Skin epidermis (tissue), 12 donors: ENCODE measurements around the gene ADGRF5.

Experiments
- H3K27ac ChIP-seq, 21 experiments: fragments of 200-600 bp; sonication (generic) in 11 of 21; one replicate each; pipeline ENCODE4 v1.5.0; 2020; ENCODE audit warnings: mild to moderate bottlenecking in 3 of 21, inconsistent platforms in 2 of 21, moderate library complexity in 2 of 21
- H3K4me3 ChIP-seq, 7 experiments: fragments of 200-600 bp; sonication (generic) in 2 of 7; one replicate each; pipeline ENCODE4 v1.5.0; 2020; ENCODE audit warnings: inconsistent platforms in 2 of 7, mild to moderate bottlenecking in 2 of 7, moderate library complexity in 1 of 7

Gene ADGRF5

DNA sequence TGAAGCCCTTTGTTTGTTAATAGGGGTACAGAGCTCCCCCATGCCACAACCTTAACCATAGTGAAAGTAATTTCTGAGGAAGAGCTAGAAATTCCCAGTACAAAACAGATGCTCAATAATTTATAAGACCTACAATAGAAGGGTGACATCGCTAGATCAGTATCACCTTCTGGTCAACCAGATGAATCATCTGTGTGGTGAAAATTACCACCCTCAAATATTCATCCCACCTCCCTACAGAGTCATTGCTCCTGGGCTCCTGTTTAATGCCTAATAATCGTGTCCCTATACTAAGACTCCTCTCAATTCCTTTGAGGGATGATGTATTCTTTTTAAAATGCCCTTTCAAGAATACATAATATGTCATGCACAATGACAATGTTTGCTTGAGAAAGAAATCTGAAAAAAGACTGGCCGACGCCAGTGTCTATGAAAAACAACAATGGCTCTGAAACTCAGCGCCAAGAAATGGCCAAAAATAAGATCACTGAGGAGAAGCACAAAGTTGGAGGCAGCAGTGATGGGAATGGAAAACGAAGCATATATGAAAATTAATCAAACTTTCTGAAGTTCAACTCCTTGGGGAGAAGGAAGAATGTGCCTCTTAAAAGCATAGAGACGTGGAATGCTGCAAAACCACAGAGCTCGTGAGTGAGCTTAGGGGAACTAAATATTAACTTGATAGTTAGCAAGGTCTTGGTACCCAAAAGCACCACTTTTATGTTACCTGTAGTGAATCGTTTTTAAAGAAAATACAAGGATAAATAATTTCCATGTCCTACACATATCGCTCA is 11.0 kb upstream of the ADGRF5 start:
- no peak overlapping the region for H3K4me3 ChIP-seq

DNA sequence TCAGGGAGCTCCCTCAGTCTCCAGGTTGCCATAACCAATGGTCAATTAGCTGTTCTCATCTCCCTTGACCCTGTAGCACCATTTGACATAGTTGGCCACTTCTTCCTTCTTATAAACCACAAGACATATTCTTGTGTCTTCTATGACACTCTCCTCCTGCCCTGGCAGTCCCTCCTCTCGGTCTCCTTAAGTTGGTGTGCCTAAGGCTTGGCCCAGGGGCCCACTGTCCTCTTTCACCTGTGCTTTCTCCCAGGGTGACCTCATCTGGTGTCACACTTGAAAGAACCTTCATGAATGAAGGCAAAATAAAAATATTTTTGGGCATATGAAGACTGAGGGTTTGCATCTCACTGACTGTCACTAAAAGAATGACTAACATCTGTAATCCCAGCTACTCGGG is 9.7 kb upstream of the ADGRF5 start:
- H3K27ac ChIP-seq, result no peak overlapping the region
- H3K4me3 ChIP-seq, result no peak overlapping the region

More for the DNA sequence above, 11.0 kb upstream of the ADGRF5 start:
- peak overlapping the region in 2 of 21 experiments; percentile 21 to 55 for H3K27ac ChIP-seq

DNA sequence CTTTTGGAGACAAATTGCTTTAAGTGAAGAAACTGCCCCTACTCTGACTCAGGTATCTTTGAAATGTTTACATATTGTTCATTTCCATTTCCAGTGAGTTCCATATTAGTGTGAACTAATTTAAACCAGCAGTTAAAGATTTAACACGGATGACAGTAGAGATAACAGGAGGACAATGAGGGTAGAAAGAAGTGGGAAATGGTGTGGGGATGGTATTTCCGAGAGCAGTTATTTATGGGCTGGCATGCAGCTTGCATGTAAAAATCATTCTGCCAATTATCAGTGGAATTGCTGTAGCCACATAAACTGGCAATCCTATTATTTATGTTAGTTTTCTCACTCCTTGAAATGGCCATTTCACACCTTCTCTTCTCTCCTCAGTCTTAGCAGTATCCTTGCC is 8.6 kb upstream of the ADGRF5 start:
- no peak overlapping the region for H3K27ac ChIP-seq
- H3K4me3 ChIP-seq, result no peak overlapping the region

DNA sequence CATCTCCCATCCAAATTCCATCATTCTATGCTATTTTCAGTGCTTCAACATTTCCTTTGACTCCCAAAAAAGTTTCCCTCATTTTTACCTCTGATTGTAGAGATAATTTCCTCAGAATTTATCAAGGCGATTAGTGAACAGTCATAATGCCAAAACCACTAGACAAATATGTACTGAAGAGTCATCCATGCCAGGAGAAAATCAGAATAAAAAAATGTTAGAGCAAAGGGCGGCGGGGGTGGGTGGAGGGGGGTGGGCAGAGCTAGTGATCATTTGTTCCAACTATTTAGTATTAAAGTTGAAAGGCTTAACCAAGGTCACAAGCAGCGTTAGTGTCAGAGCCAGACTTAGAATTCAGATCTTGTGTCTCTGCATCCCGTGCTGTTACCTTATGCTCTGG is 5.3 kb upstream of the ADGRF5 start:
- Histone ChIP-seq H3K27ac (no peak overlapping the region), H3K4me3 (no peak overlapping the region)

DNA sequence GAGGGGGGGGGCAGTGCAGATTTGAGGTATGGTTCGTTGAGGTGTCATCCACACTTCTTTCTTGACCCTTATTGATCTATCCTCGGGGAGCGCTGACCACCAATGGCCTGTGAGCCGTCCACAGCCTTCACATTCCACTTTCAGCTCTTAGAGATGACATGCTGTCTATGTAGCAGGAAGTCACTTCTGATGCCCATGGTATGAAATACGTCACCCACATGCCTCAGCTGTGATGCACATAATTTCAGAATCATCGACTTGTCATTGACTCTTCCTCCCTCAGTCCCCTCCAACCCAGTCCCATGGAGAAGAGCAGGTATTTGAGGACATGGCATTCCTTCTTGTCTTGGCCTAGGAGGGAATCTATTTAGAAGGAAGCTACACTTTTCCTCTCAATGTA is 4.7 kb upstream of the ADGRF5 start:
- no peak overlapping the region for H3K27ac ChIP-seq
- no peak overlapping the region for H3K4me3 ChIP-seq

DNA sequence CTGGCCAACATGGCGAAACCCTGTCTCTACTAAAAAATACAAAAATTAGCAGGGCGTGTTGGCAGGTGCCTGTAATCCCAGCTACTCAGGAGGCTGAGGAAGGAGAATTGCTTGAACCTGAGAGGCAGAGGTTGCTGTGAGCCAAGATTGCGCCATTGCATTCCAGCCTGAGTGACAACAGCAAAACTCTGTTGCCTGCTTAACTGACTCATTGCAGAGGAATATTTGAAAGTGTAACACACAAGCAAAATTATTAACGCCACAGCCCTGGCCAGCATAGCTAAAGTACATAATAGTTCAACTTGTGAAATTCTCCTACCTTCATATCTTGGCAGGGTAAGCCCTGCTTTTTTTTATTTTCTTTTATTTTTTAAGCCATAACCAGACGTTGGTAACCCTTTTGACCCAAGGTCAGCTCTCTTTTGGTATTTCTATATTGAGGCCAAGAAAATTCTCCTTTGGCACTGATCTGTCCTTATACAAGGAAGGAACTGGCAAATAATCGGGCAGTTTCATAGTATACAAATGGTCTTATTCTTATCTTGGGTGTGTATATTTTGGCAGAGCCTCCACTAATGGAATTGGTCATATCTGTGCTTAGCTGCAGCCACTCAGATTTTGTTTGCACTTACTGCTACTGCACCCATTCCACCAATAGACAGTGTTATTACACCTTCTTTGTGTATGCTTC is 4.0 kb upstream of the ADGRF5 start:
- no peak overlapping the region for H3K4me3 ChIP-seq
- H3K27ac ChIP-seq, result peak overlapping the region in 1 of 21 experiments; percentile 21

DNA sequence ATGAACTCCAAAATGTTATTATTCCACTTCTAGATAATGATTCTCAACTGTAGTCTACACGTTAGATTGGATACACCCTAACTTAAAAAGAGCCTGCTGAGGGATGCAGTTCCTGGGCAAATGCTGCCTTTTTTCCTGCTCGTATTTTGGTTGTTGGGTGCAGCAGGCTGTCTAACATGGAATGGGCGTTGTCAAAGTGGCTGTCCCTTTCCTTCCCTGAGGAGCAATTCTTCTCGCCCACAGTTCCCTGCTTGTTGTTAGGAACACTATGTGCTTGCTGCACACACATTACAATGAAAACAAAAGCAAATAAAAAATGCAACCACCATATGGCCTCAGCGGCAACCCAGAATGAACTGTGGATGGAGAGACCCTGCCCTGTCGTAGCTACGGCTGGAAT is 1.7 kb upstream of the ADGRF5 start:
- no peak overlapping the region for H3K4me3 ChIP-seq
- H3K27ac ChIP-seq, result peak overlapping the region in 4 of 21 experiments; percentile 5 to 74 (median 52)

DNA sequence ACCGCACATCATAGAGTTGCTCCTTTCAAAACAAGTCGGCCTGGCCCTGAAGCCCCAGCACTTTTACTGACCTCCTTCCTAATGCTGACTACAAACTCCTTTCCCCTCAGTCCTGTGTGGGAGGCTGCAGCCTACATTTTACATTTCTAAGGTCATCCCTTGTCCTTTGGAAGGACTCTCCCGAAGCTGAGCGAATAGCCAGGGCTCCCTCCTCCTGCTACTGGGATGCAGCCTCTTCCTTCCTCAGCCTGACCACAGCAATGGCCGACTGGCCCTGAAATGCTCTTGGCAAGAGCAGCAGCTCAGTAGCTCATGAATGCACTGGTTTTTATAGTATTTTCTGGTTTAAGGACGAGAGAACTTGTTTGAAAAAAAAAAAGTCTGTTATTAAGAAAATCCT is 679 bp downstream of the ADGRF5 start:
- peak overlapping the region in 8 of 21 experiments; percentile 13 to 82 (median 64) for H3K27ac ChIP-seq
- H3K4me3 ChIP-seq, result peak overlapping the region in 3 of 7 experiments; percentile 1 to 18 (median 7)

DNA sequence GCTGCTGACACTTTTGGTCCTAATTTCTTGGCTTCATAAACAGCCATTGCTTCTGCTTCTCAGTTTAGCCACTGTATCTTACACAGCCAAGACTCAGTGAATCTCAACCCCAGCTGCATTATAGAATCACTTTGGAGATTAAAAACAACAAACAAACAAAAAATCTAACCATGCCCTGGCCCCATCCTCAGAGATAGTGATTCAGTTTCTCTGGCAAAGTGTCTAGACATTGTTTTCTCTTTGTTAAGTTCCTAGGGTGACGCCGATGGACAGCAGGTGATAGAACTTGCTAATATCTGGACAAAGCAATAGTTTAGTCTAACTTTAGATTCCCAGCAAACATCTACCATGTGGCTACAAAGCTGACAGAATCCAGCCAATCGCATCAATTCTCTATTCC is 2.9 kb downstream of the ADGRF5 start:
- no peak overlapping the region for H3K4me3 ChIP-seq
- H3K27ac ChIP-seq, result peak overlapping the region in 4 of 21 experiments; percentile 10 to 82 (median 56)

DNA sequence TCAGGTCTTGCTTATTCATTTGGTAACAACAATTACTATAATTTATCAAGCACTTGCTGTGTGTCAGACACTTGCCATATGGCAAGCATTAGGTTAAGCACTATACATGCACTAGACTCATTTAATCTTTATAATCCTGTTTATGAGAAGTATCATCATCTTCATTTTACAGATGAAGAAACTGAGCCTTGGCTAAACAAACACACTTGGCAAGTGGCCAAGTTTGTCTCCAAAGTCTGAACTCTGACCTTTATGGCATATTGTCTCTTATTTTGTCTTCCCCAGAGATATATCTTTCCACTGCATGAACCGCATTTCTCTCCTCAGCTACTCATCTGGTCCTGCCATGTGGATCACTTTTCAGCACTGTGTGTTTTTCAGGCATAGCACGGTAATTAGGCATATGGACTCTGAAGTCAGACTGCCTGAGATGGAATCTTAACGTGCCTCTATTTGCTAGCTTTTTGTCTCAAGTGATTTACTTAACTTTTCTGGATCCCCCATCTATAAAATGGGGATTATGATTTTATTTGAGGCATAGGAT is 4.7 kb downstream of the ADGRF5 start:
- H3K27ac ChIP-seq, result no peak overlapping the region
- no peak overlapping the region for H3K4me3 ChIP-seq

DNA sequence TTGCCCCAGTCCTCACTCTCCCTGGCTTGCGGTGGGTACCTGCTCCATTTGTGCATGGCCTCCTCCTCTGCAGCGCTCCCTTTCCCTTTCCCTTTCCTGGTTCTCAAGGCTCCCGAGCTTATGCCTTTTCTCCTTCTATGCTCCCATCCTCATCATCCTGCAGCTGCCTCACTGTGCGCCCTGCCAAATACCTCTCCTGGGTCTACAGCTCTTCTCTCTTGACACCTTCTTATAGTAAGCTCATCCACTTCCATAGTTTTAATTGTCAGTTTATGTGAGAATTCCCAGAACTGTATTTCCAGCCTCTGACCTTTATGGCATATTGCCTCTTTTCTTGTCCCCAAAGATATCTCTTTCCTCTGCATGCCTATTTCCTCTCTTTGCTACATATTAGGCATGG is 5.9 kb downstream of the ADGRF5 start:
- peak overlapping the region in 1 of 21 experiments; percentile 38 for H3K27ac ChIP-seq
- H3K4me3 ChIP-seq, result no peak overlapping the region

DNA sequence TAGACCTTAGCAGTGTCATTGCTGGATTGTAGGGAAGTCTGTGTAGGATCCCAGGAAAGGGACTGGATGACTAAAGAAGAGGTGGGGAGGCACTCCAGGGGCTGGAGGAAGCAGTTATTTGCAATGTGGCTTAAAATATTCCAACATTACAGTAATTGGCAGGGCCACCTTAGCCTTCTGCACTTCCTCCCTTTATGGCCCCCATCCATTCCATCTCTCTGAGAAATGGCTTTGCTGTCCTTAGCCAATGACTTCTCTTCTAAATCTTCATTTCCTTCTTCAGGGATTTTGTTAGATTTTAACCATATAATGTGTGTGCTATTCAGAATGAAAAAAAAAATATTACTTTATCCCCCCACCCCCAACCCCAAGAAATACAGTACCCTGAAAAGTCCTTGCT is 6.4 kb downstream of the ADGRF5 start:
- Histone ChIP-seq H3K4me3 (no peak overlapping the region), H3K27ac (no peak overlapping the region)

DNA sequence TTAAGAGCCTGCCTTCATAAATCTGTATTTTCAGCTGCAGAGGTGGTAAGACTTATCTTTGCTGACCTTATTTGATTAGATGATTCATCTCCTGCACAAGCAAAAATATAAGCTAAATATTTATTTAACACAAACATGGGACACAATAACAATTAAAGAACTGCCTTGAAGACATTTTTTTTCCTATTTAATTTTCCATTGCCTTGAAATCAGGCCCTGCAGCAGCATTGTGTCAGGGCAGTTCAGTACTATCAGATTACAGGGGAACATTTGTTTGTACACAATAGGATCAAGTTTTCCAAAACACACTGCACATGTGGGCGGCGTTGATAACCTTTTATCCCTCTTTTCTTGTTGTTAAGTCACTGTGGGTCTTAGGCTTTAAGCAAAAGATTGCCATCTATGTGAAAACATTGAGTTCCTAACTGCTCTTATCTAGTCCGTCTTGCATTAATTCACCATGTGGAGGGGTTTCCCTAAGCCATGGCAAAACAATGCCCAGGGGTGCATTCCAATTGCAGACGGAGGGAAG is 7.4 kb downstream of the ADGRF5 start:
- no peak overlapping the region for H3K27ac ChIP-seq

DNA sequence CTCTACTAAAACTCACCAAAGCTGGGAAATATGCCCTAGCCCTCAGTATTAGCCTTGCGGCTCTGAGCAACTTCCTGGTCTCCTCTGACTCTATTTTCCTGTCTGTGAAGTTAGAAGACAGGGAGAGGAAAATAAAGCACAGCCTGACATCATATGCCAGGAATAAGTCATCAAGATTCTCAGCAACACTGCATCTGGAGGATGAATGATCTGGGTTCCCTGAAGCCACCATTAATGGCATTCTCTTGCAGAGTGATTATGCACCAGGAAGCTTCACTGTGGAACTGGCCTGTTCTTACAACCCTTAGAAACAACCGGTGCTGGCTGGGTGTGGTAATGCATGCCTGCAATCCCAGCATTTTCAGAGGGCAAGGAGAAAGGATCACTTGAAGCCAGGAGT is 12.4 kb downstream of the ADGRF5 start:
- H3K27ac ChIP-seq, result peak overlapping the region in 1 of 21 experiments; percentile 8

More for the DNA sequence above, 7.4 kb downstream of the ADGRF5 start:
- H3K4me3 ChIP-seq, result no peak overlapping the region

DNA sequence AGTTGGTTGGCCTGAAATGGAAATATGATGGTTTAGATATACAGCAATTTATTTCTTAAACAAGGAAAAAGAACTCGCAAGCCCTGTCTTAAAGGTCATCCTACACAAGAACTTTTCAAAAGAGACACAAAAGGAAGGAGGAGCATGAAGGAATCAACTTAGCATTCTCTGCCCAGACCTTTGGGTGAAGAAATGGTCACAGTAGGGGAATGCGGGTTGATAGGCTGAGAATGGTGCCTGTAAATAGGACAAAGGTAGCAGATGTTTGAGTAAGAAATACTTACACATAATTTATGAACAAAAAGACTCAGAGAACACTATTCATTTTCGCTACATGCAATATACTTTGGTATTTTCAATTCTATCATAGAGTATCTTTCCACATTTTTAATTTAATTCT is 15.0 kb downstream of the ADGRF5 start:
- H3K27ac ChIP-seq, result no peak overlapping the region
- H3K4me3 ChIP-seq, result no peak overlapping the region

More for the DNA sequence above, 12.4 kb downstream of the ADGRF5 start:
- no peak overlapping the region for H3K4me3 ChIP-seq

DNA sequence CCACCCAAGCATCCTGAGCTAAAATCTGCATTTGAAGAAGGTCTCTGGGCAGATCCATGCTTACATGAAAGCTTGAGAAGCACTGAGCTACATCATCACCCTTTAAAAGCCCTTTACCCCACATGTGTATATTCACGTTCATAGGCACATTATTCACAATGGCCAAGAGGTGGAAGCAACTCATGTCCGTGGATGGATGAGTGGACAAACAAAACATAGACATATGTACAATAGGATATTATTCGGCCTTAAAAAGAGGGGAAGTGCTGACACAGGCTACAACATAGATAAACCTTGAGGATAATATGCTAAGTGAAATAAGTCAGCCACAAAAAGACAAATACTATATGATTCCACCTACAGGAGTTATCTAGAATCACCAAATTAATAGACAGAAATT is 17.6 kb downstream of the ADGRF5 start:
- H3K4me3 ChIP-seq, result no peak overlapping the region
- H3K27ac ChIP-seq, result peak overlapping the region in 1 of 21 experiments; percentile 22

DNA sequence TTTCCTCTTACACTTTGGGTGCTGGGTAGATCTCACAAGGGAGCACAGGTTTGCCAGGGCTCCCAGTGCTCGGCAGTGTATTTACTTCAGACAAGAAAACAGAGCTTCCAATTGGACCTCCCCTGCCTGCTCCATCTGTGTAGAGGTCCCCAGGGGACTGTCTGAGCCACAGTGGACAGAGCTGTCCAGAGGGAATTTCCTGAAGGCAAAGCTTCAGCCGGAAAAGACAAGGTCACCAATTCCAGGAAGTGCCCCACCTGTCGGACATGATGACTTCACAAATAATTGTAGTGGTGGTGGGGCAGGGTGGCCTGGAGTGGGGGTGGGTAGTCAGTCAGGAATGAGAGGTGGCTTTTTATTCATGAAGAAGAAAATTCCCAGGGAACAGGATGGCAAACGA is 18.6 kb downstream of the ADGRF5 start:
- Histone ChIP-seq H3K27ac (peak overlapping the region in 1 of 21 experiments; percentile 20), H3K4me3 (no peak overlapping the region)

DNA sequence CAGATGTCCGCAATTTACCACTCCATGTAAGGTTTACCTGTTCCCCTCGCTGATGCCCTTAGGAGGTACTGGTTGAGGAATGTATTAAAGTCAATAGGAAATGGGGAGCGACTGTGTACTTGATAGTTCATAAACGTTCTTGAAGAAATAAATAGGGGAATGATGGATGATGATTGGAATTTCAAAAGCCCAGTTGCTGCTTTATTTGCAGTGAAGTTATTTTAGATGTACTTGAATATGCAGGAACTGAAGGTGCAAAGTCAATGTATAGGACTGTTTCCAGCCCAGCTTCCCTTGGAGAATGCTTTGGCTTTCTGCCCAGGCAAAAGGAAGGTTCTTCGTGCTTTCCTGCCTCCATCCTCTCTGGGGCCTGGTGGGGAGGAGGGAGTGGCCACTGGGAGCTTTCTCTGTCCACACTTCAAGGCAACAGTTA is 19.8 kb downstream of the ADGRF5 start:
- Histone ChIP-seq H3K27ac (no peak overlapping the region), H3K4me3 (no peak overlapping the region)

DNA sequence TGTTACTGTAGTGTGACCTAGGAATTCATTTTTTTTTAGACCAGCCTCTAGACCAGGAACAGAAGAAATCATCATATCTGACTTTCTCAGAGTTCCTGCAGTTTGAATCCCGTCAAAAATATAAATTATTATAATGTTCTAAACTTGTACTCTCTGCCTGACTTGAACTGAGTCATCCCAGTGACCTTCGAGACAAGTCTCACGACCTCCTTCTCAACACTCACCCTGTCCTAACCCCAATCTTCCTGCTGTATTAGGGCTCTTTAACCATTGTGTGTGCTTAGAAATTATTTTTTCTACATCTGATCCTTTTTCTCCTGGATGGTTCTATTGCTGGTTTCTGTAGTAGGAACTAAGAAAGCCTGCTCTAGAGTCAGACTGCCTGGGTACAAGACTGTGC is 21.5 kb downstream of the ADGRF5 start:
- Histone ChIP-seq H3K27ac (peak overlapping the region in 1 of 21 experiments; percentile 50), H3K4me3 (no peak overlapping the region)

DNA sequence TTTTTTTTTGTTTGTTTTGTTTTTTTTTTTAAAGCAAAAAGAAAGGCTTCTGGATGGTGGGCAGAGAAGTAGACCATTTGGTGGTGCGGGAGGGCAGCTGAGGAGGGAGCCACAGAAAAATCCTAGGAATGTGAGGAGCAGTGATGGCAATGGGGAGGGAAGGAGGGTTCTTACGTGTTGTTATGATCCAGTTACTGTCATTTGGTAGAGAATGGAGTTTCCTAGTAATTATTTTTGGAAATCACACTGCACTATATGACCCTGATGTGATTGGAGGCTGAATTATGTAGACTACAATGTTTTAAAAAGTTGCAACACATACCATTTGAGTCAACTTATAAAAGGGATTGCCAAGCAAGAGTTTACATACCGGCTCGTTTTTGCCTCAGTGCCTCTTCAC is 22.1 kb downstream of the ADGRF5 start:
- no peak overlapping the region for H3K27ac ChIP-seq
- H3K4me3 ChIP-seq, result no peak overlapping the region
